ENCODE measurements around the gene GPS2.

The GPS2 gene

DNA sequence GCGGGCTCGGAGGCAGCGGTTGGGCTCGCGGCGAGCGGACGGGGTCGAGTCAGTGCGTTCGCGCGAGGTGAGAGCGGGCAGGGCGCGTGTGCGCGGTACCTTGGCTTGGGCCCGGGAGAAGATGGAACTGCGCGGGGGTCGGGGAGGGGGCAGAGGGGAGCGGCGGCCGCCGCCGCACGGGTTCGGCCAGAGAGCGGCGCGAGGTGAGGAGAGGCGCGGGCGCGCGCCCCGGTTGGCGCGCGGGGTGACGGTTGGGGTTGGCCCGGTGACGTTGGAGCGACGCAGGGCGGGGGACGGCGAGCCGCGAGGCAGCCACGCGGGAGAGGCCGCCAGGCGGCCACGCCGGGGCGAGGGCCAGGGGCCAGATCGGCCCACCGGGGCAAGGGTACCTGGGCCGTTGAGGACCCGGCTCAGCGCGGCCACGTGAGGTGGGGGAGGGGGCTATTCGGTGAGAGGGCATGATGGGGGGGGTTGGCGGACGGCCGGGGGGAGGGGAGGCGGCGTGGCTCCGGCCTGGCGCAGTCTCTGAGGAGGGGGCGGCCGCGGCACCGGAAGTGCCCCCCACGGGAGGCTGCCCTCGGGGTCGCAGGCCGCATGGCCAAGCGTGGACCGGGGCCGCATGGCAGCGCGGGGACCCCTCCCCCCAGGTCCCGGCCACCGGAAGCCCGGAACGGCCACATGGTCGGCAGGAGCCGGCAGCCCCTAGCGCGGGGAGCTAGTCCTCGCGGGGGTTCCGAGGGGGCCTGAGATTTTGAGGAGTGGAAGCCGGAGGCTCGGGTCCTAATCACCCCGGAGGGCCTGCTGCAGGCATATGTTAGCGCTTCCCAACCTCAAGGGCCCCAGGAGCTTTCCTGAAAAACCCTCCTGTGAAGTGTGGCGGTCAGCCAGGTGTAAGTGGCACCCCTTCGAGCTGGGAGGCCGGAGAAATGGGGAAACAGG lies 7.2 kb downstream of the GPS2 start (continued):
- TF ChIP-seq, protein P1, sequence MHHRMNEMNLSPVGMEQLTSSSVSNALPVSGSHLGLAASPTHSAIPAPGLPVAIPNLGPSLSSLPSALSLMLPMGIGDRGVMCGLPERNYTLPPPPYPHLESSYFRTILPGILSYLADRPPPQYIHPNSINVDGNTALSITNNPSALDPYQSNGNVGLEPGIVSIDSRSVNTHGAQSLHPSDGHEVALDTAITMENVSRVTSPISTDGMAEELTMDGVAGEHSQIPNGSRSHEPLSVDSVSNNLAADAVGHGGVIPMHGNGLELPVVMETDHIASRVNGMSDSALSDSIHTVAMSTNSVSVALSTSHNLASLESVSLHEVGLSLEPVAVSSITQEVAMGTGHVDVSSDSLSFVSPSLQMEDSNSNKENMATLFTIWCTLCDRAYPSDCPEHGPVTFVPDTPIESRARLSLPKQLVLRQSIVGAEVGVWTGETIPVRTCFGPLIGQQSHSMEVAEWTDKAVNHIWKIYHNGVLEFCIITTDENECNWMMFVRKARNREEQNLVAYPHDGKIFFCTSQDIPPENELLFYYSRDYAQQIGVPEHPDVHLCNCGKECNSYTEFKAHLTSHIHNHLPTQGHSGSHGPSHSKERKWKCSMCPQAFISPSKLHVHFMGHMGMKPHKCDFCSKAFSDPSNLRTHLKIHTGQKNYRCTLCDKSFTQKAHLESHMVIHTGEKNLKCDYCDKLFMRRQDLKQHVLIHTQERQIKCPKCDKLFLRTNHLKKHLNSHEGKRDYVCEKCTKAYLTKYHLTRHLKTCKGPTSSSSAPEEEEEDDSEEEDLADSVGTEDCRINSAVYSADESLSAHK (tag by site-specific recombination; IDR thresholded peaks at IDR 0.05), result no peak
- no peak for TF ChIP-seq ZNF670 (tag by site-specific recombination; IDR thresholded peaks at IDR 0.05; ENCODE audit: low read depth)
- no peak for TF ChIP-seq SP3 (tag by site-specific recombination; IDR thresholded peaks at IDR 0.05)
- no peak for TF ChIP-seq OSR2 (tag by site-specific recombination; IDR thresholded peaks at IDR 0.05)
- TF ChIP-seq ZNF404 (tag by site-specific recombination; IDR thresholded peaks at IDR 0.05), result no peak
- no peak for TF ChIP-seq ZNF157 (tag by site-specific recombination; IDR thresholded peaks at IDR 0.05)
- TF ChIP-seq ZNF501 (tag by site-specific recombination; IDR thresholded peaks at IDR 0.05), result no peak
- TF ChIP-seq, protein P2, sequence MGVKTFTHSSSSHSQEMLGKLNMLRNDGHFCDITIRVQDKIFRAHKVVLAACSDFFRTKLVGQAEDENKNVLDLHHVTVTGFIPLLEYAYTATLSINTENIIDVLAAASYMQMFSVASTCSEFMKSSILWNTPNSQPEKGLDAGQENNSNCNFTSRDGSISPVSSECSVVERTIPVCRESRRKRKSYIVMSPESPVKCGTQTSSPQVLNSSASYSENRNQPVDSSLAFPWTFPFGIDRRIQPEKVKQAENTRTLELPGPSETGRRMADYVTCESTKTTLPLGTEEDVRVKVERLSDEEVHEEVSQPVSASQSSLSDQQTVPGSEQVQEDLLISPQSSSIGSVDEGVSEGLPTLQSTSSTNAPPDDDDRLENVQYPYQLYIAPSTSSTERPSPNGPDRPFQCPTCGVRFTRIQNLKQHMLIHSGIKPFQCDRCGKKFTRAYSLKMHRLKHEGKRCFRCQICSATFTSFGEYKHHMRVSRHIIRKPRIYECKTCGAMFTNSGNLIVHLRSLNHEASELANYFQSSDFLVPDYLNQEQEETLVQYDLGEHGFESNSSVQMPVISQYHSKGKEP (tag by site-specific recombination; IDR thresholded peaks at IDR 0.05), result no peak
- TF ChIP-seq SP7 (tag by site-specific recombination; IDR thresholded peaks at IDR 0.05), result no peak
- TF ChIP-seq ZNF48 (tag by site-specific recombination; IDR thresholded peaks at IDR 0.05), result no peak
- TF ChIP-seq ZNF621 (tag by site-specific recombination; IDR thresholded peaks at IDR 0.05), result no peak
- TF ChIP-seq ZNF138 (tag by site-specific recombination; IDR thresholded peaks at IDR 0.05; ENCODE audit: borderline replicate concordance), result no peak
- TF ChIP-seq, protein P3, sequence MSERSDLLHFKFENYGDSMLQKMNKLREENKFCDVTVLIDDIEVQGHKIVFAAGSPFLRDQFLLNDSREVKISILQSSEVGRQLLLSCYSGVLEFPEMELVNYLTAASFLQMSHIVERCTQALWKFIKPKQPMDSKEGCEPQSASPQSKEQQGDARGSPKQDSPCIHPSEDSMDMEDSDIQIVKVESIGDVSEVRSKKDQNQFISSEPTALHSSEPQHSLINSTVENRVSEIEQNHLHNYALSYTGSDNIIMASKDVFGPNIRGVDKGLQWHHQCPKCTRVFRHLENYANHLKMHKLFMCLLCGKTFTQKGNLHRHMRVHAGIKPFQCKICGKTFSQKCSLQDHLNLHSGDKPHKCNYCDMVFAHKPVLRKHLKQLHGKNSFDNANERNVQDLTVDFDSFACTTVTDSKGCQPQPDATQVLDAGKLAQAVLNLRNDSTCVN (tag by site-specific recombination; optimal IDR thresholded peaks at IDR 0.05), result peak; percentile 79
- TF ChIP-seq TRIM28 (IDR thresholded peaks at IDR 0.05; ENCODE audit: borderline replicate concordance, low read length), result no peak
- no peak for TF ChIP-seq ZNF654 (tag by site-specific recombination; IDR thresholded peaks at IDR 0.05; ENCODE audit: low read depth)
- TF ChIP-seq ZNF214 (tag by site-specific recombination; IDR thresholded peaks at IDR 0.05; ENCODE audit: borderline replicate concordance), result no peak
- no peak for TF ChIP-seq ZFP69B (tag by site-specific recombination; IDR thresholded peaks at IDR 0.05)
- no peak for TF ChIP-seq ZNF530 (tag by site-specific recombination; IDR thresholded peaks at IDR 0.05; ENCODE audit: low read depth)
- TF ChIP-seq ZBTB17 (tag by site-specific recombination; IDR thresholded peaks at IDR 0.05), result no peak
- peak; percentile 36; the same call in 1 of the 2 replicates for TF ChIP-seq YY1 (tag by site-specific recombination; IDR thresholded peaks at IDR 0.05)
- TF ChIP-seq ZNF10 (tag by site-specific recombination; IDR thresholded peaks at IDR 0.05), result no peak
- no peak for TF ChIP-seq ZNF571 (tag by site-specific recombination; IDR thresholded peaks at IDR 0.05)
- no peak for TF ChIP-seq SETDB1 (IDR thresholded peaks at IDR 0.05; ENCODE audit: insufficient read length, low read length)
- TF ChIP-seq KLF16 (tag by site-specific recombination; IDR thresholded peaks at IDR 0.05), result no peak
- no peak for TF ChIP-seq ZNF202 (tag by site-specific recombination; IDR thresholded peaks at IDR 0.05; ENCODE audit: borderline replicate concordance)
- TF ChIP-seq MZF1 (tag by site-specific recombination; IDR thresholded peaks at IDR 0.05; ENCODE audit: borderline replicate concordance), result no peak
- TF ChIP-seq ZNF707 (tag by site-specific recombination; IDR thresholded peaks at IDR 0.05), result no peak
- TF ChIP-seq ZSCAN16 (tag by site-specific recombination; IDR thresholded peaks at IDR 0.05), result no peak
- TF ChIP-seq, protein P4, sequence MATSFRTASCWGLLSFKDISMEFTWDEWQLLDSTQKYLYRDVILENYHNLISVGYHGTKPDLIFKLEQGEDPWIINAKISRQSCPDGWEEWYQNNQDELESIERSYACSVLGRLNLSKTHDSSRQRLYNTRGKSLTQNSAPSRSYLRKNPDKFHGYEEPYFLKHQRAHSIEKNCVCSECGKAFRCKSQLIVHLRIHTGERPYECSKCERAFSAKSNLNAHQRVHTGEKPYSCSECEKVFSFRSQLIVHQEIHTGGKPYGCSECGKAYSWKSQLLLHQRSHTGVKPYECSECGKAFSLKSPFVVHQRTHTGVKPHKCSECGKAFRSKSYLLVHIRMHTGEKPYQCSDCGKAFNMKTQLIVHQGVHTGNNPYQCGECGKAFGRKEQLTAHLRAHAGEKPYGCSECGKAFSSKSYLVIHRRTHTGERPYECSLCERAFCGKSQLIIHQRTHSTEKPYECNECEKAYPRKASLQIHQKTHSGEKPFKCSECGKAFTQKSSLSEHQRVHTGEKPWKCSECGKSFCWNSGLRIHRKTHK (tag by site-specific recombination; IDR thresholded peaks at IDR 0.05), result no peak
- TF ChIP-seq ZBTB48 (tag by site-specific recombination; IDR thresholded peaks at IDR 0.05), result no peak
- no peak for TF ChIP-seq KLF10 (tag by site-specific recombination; IDR thresholded peaks at IDR 0.05)
- TF ChIP-seq ZBTB7A (tag by site-specific recombination; IDR thresholded peaks at IDR 0.05; ENCODE audit: low read depth), result no peak; the same call in 1 of the 2 replicates
- TF ChIP-seq ZNF658 (tag by site-specific recombination; IDR thresholded peaks at IDR 0.05), result no peak
- TF ChIP-seq ZNF274 (IDR thresholded peaks at IDR 0.05; ENCODE audit: low read length), result no peak
- TF ChIP-seq ZNF274 (tag by site-specific recombination; IDR thresholded peaks at IDR 0.05; ENCODE audit: borderline replicate concordance), result no peak
- no peak for TF ChIP-seq ZNF24 (tag by site-specific recombination; IDR thresholded peaks at IDR 0.05)

Data from HEK293 (cell line).